UCSD-AML1 (cell line): ENCODE results near the gene HEXIM2.

ENCODE experiments used
- DNase-seq: peaks from one replicate; lab custom pipeline; 2025; ENCODE audit not compliant: unreplicated experiment; lab: John Stamatoyannopoulos, UW

HEXIM2 gene

DNA sequence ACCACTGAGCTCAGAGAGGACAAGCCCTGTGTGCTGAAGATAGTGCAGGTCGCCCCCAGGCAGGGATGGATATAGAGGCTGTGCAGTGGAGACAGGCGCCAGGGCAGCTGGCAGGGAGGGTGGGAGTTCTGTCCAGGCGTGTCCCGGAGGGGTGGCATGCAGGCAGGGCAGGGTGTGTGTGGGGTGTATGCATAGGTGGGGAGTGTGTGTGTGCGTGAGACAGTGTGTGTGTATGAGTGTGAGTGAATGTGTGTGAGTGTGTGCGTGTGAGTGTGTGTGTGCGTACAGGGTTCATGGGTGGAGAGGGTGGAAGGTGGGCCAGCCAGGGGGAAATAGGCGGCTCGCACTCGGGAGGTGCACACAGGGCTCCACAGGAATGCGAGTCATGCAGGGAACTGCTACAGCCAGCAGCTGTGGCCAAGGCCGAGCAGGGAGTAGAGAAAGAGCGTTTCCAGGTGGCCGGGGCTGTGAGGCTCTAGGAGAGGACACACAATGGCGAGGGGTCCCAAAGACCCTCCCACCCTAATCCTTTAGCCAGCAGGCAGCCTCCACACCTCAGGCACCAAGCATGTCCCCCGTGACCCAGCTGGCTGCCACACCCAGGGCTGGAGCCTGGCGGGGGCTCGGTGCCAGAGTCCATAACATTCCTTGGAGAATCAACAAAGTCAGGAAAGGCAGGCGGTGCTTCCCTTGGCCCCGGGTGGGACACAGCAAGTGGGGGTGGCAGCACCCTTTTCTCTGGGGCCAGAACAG, 34.0 kb upstream of the HEXIM2 start:
- no peak for DNase-seq

DNA sequence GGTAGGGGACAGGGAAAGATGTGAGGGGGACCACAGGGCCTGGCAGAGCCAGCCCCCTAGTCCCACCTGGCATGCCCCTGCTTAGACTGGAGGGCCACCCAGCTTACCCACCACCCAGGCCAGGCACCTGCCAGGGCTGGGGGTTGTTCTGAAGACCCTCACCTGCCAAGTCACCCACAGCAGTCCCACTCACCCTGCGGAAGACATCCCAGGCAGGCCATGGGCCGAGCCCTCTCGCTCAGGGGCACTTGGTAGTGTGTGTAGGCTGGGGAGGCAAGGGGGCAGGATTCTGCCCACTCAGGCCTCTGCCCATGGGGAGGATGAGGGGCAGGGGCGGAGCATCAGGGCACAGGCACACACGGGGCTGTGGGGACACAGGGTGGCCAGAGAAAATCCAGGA, 33.3 kb upstream of the HEXIM2 start:
- DNase-seq, result no peak

DNA sequence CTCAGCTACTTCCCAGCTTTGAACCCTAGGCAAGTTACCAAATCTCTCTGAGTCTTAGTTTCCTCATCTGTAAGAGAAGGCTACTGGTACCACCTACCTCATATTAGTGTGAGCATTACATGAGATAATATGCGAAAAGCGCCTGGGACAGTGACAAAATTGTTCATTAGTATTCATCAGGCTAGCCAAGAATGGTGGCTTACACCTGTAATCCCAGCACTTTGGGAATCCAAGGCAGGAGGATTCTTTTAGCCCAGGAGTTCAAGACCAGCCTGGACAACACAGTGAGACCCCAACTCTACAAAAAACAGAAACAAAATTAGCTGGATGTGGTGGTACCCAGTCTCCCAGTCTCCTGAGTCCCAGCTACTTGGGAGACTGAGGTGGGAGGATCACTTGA, 32.7 kb upstream of the HEXIM2 start:
- no peak for DNase-seq

DNA sequence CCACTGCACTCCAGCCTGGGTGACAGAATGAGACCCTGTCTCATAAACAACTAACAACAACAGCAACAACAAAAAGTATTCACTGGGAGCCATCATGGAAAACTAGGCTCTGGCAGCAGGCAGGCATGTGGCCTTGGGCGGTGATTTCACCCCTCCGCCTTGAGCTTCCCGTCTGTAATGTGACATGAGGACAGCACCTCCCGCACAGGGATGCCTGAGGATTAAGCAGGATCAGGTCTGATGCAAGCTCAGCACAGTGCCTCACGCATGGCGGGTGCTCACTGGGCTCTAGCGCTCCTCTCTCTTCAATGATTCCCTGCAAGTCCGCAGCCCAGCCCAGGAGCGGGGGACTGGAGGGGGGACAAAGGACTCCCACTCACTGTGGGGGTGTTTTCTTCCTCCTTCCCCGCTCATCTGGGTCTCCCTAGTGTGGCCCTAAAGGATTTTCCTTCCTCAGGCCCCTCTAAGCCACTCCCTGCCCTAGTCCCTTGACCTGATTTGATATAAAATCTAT, 32.2 kb upstream of the HEXIM2 start:
- no peak for DNase-seq

DNA sequence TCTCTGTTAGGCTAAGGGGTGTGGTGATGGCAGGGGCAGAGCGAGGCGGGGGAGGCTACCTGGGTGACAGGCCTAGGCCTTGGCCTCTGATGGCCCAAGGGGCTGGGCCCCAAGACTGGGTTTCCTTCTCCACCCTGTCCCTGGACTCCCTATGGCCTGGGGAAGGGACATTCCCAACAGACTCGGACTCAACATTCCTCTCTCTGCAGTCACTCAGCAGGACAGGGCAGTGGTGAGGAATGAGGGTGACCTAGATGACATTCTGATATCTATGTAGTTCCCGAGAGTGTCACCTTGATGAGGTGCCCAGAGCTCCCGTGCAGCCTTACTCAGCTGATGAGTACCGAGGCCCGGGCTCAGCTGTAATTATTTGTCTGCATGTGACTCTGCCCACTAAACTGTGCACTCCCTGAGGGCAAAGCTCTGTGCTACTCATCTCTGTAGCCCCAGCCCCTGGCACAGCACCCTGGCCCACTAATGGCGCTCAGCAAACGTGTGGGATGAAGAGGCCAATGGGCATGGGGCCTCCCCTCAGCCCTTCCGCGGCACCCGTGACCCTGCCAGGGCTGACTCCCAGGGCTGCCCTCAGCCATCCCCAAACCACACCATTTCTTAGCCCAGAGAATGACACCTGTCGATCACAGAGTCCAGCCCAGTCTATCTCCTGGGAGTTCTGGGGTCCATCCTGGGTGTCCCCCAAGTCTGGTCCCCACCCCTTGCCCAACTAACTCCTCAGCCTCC, 31.6 kb upstream of the HEXIM2 start:
- no peak for DNase-seq

DNA sequence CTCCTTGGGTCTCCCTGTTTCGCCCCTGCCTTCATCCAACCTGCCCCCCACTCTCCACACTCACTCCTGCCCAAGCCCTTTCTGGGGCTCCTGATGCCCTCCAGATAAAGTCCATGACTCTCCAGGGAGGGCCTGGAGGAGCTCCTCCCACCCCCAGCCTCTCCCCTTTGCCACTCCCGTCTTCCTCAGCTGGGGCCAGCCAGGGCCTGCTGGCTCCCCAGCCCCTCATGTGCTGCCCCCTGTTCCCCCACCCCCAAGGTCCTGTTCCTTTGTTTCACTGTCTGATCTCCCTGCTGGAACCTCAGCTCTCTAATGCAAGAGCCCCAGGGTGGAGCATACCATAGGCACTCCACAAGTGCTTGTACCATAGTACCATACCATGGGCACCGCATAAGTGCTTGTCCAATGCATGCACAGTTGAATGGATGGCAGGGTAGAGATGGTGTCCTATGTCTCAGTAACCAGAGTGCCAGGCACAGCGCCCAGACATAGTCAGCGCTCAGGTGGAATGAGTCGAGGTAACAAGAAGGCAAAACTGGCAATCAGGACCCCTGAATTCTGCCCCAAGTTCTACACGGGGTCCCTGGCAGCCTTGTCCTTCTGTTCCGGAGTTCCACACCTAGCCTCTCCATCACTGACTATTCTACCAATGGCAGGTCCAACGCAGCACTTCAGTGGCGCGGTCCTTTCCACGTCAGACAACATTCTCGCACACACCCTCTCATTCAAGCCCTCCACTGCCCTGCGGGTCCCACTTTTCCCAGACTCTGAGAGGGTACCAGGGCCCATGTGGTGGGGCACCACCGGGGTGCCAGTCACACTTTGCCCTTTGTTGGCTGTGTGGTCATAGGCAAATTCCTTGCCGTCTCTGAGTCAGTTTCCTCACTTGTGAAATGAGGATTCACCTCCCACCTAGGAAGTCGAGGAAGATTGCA, 30.7 kb upstream of the HEXIM2 start:
- no peak for DNase-seq

DNA sequence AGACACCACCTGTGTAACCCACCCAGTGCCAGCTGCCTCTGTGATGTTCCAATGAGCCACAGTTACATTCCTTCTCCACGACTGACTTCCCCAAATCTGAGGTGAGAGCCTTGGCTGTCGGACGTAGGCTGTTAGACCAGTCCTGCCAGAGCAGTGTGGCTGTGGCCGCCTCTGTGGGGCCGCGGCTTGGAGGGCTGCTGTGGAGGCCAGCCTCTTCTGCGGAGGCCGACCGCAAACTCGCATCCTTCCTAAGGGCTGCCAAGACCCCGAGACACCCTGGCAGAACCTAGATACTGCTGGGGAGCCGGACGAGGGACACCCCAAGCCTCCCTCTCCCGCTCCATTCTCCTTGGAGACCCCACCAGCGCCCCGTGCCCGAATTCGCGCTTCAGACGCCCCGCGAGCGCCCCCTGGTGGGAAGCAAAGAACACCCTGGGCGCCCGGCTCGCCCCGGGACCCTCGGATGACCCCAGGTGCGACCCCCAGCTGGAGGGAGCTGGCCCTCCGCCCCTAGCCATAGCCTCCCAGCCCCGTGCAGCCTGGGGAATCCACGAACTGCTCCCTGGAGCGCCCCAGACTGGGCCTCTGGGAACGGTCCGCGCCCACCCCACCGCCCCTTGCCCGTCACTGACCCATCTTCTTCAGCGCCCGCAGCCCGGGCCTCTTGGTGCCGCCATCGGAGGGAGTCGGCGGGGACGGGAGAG, 29.9 kb upstream of the HEXIM2 start:
- DNase-seq, result peak; percentile 52

- no peak for DNase-seq
Measured at GRCh38 chr17:45132320-45132571, 29.4 kb upstream of the HEXIM2 start, which contains the start of gene PLCD3. PLCD3 (minus strand) TSS chr17:45132515; CDS start chr17:45132410, 105 bp downstream.

- DNase-seq, result peak; percentile 76
Measured at GRCh38 chr17:45132572-45133463, 28.9 kb upstream of the HEXIM2 start.

DNA sequence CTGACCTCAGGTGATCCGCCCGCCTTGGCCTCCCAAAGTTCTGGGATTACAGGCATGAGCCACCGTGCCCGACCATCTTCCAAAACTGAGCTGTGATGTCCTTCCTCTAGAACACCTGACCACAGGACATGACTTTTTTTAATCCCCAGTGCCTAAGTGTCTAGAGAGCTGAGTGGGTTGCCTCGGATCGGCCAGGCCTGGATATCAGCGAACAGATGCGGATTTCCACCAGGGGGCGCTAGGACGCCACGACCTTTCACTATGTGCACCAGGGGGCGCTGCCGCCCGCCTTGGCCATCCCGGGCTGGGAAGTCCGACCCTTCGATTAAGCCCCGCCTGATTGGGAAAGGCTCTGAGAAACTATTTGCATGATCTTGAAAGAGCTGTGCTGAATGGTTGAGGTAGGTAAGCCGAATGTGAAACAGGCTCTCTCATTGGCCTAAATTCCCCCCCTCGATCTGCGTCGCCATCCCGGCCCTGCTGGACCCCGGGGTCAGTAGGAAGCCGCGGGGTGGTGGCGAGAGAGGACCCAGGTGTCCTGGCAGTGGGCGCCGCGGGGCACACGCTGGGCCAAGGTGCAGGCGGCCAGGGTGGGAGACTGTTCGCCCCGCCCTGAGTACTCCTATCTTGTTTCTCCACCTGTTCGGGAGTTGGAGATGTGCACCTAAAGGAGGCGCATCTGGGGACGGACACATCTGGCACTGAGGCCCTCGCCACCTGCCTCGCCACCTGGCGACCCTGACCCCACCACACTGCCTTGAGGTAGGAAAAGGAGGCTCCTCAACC, 26.3 kb upstream of the HEXIM2 start, which contains the start of gene ACBD4:
Gene ACBD4, plus strand, starts transcription at position 496 of the 786 bp plus-strand sequence. CDS start 458 bp downstream, outside the sequence.
- peak; percentile 96 for DNase-seq

GRCh38 chr17:45135978-45136791, 25.5 kb upstream of the HEXIM2 start:
- DNase-seq, result no peak

GRCh38 chr17:45136846-45137560, 24.7 kb upstream of the HEXIM2 start:
- no peak for DNase-seq

- DNase-seq, result no peak
Measured at GRCh38 chr17:45137561-45138305, 23.9 kb upstream of the HEXIM2 start.

DNA sequence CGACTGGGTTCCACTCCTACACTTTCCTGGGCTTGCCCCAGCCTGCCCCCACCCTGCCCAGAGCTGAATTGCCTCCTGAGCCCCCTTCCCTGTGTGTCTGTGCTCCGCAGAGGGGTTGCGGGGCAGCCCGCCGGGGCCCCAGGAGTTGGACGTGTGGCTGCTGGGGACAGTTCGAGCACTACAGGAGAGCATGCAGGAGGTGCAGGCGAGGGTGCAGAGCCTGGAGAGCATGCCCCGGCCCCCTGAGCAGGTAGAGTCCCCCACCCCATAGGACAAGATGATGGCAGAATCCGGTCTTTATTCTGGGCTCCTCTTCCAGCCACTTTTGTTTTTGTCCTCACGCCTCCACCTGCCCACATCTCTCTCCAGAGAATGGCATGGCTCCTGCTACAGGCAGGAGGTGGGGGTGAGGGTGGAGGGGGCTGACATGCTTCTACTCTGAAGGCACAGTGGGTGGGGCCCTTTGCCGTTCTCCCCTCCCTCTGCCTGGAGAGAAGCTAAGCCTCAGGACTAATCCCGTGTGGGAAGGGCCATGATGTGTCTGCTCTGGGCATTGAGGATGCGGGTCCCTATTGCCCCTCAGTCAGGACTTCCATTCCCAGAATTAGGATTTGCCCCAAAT, 22.7 kb upstream of the HEXIM2 start:
- DNase-seq, result no peak

GRCh38 chr17:45139533-45139920, 22.1 kb upstream of the HEXIM2 start:
- no peak for DNase-seq

DNA sequence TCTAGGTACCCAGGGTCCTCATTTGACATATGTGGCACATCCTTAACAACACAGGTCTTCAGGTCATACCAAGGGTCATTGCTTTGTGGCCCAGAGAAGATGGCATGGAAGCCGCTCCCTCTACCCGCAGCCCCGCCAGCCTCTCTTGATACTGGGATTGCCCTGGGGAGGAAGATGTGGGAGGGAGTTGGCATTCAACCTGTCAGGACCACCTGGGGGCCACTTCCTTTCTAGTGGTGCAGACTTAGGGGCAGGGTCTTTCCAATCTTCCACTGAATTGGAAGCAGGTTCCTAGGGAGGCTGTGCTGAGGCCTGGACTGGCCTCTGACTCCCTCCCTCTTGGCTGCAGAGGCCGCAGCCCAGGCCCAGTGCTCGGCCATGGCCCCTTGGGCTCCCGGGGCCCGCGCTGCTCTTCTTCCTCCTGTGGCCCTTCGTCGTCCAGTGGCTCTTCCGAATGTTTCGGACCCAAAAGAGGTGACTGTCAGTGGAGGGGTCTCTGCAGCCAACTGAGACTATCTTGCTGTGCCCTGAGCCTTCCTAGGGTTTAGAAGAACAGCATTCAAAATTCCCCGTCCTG, 18.5 kb upstream of the HEXIM2 start:
- DNase-seq, result no peak
